Lower lobe of right lung (tissue), 2 donors: ENCODE measurements around the gene NAB2. TPM values are rescaled to one million over a fixed set of nuclear protein-coding genes. Genes with fewer than 3 reads are reported as not detected.
A peak's percentile ranks its signal among the peaks of the same experiment; 100 is the strongest.

ENCODE experiments used
- ATAC-seq, 2 donors: fragments of 200-7000 bp; cut with Tn5 transposase; one replicate each; pipeline ENCODE4 v1.9.1; 2020 to 2022; ENCODE audit warnings: mild to moderate bottlenecking in 2 of 2, moderate library complexity in 2 of 2
- DNase-seq: peaks from one replicate; pipeline ENCODE4 v3.0.0-alpha.2; 2020
- H3K27ac ChIP-seq: fragments of 200-600 bp; one replicate; pipeline ENCODE4 v1.8.0; 2022
- H3K27me3 ChIP-seq: fragments of 200-600 bp; one replicate; pipeline ENCODE4 v1.8.0; 2022; ENCODE audit warnings: low read depth
- H3K36me3 ChIP-seq: fragments of 200-600 bp; one replicate; pipeline ENCODE4 v1.8.0; 2022; ENCODE audit warnings: mild to moderate bottlenecking
- H3K4me1 ChIP-seq: fragments of 200-600 bp; one replicate; pipeline ENCODE4 v1.8.0; 2022
- H3K4me3 ChIP-seq: fragments of 200-600 bp; one replicate; pipeline ENCODE4 v1.8.0; 2022; ENCODE audit warnings: mild to moderate bottlenecking
- H3K9me3 ChIP-seq: fragments of 200-600 bp; one replicate; pipeline ENCODE4 v1.8.0; 2022
- intact Hi-C: fragments of 100-400 bp; cut with DNase I; formaldehyde crosslinking; loops from one replicate; pipeline ENCODE4 v1.11.0; 2022
- total RNA-seq: library from RNA; stranded (reverse); fragmentation: NEBNext Ultra II Directional; extraction: Animal tissue kit (Norgen Biotek cat#: 25700); gene quantifications from one replicate; pipeline ENCODE4 v1.2.1, GENCODE V29; 2021
- TF ChIP-seq, protein P1 (sequence below): fragments of 200-600 bp; IDR thresholded peaks from one replicate; pipeline ENCODE4 v1.8.0; 2022; ENCODE audit warnings: antibody characterized with exemption, mild to moderate bottlenecking
- donor health status: DM: no; HTN: yes; CAD: no; lungs with severe emphysema.

NAB2 gene
- total RNA-seq, 1 donor from 2014 or later, result 28.9 TPM

DNA sequence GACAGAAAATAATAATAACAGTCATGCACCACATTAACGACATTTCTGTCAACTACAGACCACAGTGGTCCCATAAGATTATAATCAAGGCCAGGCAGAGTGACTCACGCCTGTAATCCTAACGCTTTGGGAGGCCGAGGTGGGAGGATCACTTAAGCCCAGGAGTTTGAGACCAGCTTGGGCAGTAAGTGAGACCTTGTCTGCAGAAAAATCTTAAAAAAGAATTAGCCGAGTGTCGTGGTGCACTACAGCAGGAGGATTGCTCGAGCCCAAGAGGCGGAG is 8.6 kb downstream of the NAB2 start:
- H3K4me1 ChIP-seq, result peaks cover 22% of the 10 kb centered on the region
- ATAC-seq (no peak), DNase-seq (no peak)
- no peak overlapping the region for H3K27ac ChIP-seq
- H3K9me3 ChIP-seq, result no peaks in the 10 kb centered on the region
- H3K27me3 ChIP-seq, result no peaks in the 10 kb centered on the region
- TF ChIP-seq, protein P1, sequence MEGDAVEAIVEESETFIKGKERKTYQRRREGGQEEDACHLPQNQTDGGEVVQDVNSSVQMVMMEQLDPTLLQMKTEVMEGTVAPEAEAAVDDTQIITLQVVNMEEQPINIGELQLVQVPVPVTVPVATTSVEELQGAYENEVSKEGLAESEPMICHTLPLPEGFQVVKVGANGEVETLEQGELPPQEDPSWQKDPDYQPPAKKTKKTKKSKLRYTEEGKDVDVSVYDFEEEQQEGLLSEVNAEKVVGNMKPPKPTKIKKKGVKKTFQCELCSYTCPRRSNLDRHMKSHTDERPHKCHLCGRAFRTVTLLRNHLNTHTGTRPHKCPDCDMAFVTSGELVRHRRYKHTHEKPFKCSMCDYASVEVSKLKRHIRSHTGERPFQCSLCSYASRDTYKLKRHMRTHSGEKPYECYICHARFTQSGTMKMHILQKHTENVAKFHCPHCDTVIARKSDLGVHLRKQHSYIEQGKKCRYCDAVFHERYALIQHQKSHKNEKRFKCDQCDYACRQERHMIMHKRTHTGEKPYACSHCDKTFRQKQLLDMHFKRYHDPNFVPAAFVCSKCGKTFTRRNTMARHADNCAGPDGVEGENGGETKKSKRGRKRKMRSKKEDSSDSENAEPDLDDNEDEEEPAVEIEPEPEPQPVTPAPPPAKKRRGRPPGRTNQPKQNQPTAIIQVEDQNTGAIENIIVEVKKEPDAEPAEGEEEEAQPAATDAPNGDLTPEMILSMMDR, result no peak
- no peak overlapping the region for H3K4me3 ChIP-seq
- intact Hi-C loops, result no loop called here
- H3K36me3 ChIP-seq, result peaks cover 97% of the 10 kb centered on the region

DNA sequence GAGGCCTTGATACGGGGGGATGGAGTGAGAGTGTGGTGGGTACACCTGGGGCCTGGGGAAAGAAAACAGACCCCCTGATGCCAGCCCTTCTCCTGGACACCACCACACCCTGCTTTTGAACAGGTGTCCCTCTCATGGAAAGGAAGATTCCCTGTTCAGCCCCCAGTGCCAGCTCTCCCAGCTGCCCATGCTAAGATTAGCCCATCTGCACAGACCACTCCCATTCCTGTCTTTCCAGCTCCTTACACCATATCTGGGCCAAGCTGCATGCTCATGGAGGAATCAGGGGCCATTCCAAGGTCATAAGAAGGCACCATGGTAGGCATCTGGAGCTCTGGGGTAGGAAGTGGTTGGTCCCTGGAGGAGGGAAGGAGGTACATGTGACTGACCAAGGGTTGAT is 9.6 kb downstream of the NAB2 start:
- H3K4me3 ChIP-seq, result no peak overlapping the region
- peaks cover 97% of the 10 kb centered on the region for H3K36me3 ChIP-seq
- no peaks in the 10 kb centered on the region for H3K9me3 ChIP-seq
- H3K27ac ChIP-seq, result peak overlapping the region; percentile 11
- ATAC-seq (no peak), DNase-seq (no peak)
- TF ChIP-seq, protein P1, result no peak
- intact Hi-C loops, result no loop called here
- no peaks in the 10 kb centered on the region for H3K27me3 ChIP-seq
- H3K4me1 ChIP-seq, result peaks cover 12% of the 10 kb centered on the region

DNA sequence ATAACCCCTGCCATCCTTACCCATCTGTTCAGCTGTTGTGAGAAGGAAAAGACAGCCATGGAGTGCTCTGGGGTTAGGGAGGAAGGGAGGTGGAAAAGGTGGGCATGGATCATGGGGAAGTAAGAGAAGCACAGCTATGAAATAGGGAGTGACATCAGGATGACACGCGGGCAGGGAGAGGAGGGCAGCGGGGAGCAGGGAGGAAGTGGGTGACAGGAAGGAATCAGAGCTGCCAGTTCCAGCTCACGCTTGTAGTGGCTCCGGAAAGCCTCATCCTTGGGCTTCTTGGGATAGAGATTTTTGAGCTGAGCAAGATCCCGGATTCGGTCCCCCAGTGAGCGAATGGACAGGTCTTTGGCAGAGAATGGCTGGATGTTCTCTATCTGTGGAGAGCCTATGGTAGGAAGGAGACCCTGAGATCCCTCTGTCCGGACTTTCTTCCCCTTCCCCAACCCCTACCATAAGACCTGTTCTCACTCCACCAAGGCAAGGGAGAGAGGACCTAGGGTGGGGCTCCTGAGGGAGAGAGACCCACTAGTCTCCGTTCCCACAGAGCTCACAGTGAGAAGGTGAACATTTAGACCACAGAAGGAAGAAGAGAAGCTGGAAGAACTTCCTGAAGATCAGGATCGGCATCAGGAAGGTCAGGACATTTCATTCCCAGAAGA is 10.3 kb downstream of the NAB2 start:
- peak overlapping the region; percentile 11 for H3K27ac ChIP-seq
- H3K4me1 ChIP-seq, result peaks cover 6% of the 10 kb centered on the region
- no peak for DNase-seq
- no peaks in the 10 kb centered on the region for H3K27me3 ChIP-seq
- intact Hi-C loops, result no loop called here
- peaks cover 100% of the 10 kb centered on the region for H3K36me3 ChIP-seq
- H3K4me3 ChIP-seq, result no peak overlapping the region
- H3K9me3 ChIP-seq, result no peaks in the 10 kb centered on the region
- TF ChIP-seq, protein P1, result no peak
- ATAC-seq, result no peak

DNA sequence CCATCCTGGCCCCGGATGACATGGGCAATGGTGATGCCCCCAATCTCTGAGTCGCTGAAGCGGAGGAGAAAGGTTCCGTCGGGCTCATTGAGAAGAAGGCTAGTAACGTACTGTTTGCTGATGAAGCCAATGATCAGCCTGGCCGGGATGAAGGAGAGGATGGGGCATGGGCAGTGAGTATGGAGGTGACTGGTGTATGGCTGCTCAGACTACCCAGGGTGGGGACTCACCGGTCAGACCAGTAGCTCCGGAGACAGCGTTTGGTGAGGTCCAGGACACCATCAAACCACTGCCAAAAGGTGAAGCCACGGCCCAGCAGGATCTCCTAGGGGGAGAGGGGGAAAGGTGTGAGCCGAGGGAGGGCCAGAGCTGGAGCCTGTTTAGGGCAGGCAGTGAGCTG is 10.9 kb downstream of the NAB2 start:
- H3K4me3 ChIP-seq, result no peak overlapping the region
- no peaks in the 10 kb centered on the region for H3K9me3 ChIP-seq
- DNase-seq (no peak), ATAC-seq (no peak)
- TF ChIP-seq, protein P1, result no peak
- intact Hi-C loops, result no loop called here
- peaks cover 100% of the 10 kb centered on the region for H3K36me3 ChIP-seq
- no peak overlapping the region for H3K27ac ChIP-seq
- no peaks in the 10 kb centered on the region for H3K27me3 ChIP-seq
- H3K4me1 ChIP-seq, result peaks cover under 1% of the 10 kb centered on the region

DNA sequence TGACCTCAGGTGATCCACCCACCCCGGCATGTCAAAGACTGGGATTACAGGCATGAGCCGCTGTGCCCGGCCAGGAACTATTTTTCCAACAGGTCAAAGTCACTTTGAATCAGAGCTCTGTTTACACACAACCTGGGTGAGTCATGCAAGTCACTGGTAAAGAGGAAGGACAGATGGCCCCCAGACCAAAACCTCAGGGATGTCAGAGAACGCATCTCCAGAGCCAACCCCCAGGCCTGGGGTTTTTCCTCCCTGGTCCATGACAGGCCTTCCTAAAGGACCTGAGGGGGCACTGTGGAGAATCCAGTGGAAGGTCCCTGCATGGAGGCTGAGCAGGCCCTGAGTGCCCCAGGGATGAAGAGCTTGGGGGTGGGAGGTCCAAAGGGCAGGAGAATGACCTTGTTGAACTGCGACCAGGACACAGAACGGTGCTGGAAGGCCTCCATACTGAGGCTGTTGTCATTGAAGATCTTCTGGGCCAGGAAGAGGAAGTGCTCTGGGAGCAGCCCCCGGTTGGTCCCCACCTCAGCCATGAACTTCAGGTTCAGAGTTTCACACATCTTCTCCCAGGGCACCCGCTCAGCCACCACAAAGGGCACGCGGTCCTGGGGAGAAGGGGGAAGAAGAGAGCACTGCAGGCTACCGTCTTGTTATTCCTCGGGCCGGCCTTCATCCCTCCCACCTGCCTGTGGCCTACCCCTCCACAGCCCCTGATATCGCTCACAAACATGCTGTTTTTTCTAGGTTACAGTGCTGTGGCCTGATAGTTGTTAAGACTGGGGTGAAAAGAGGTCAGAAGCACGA is 13.2 kb downstream of the NAB2 start:
- H3K4me1 ChIP-seq, result peaks cover under 1% of the 10 kb centered on the region
- ATAC-seq (no peak), DNase-seq (no peak)
- no peak overlapping the region for H3K4me3 ChIP-seq
- no peak overlapping the region for H3K27ac ChIP-seq
- intact Hi-C loops, result no loop called here
- no peaks in the 10 kb centered on the region for H3K27me3 ChIP-seq
- TF ChIP-seq, protein P1, result no peak
- peaks cover 100% of the 10 kb centered on the region for H3K36me3 ChIP-seq
- no peaks in the 10 kb centered on the region for H3K9me3 ChIP-seq
